GM19043 (cell line): ENCODE data around the gene RNF40.
A peak's percentile ranks its signal among the peaks of the same experiment; 100 is the strongest.

Experiments used
- ATAC-seq: cut with Tn5 transposase; IDR thresholded peaks from one replicate; pipeline ENCODE4 v1.9.1; 2021; ENCODE audit warnings: low read depth; ENCODE audit not compliant: unreplicated experiment

Gene RNF40

DNA sequence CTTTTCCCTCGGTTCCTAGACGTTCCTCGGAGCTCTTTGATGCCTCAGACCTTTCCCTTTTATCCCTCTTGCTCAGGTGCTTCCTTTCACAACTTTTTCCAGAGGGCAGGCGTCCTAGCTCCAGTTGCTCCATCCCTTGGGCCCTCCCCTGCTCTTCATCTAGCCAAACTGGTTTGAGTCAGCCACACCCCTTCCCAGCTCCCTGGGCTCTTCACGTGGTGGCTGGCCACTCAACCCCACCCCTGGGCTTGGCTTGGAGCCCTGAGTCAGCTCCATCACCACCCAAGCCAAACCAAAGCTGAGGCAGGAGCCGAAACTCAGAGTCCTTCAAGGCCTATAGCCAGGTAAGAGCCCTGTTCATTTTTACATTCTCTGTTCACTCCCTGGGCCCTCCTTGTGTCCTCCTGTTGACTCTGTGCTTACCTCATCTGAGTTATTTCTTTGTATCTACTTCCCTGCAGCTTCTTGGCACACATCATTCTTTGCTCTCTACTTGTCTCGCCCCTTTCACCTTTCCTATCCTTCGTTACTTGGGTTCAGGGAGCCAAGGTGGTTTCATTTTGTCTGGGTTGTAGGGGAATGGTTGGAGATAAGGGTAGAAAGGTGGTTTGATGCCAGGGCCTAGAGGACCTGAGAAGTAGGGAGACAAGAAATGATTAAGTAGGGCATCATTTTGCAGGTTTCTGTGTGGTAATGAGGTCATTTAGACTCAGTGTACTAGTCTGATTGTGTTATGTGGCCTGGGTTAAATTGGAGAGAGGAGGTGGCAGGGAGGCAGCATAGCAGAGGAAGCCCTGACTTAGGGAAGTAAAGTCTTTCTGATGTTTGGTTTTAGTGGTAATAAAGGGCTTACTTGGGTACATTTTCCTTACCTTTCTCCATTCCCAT, 21.5 kb upstream of the RNF40 start:
- no peak for ATAC-seq

DNA sequence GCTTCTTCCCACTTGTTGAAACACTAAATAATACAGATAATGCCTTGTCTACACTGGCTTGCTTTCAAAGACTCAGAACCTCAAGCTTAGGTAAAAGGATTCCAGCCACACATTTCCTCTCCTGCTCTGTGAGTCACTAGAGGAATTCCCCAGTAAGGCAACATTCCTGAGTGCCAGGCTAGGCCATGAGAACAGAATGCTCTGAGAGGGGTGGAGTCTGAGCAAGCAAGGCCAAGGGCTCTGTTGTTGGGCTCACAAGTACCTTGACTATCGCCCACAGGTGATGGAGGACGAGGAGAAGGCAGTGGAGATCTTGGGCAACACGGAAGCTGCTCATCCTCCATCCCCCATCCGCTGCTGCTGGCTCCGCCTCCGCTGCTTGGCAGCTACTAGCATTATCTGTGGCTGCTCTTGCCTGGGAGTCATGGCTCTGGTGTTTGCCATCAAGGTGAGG, 20.6 kb upstream of the RNF40 start:
- ATAC-seq = no peak

DNA sequence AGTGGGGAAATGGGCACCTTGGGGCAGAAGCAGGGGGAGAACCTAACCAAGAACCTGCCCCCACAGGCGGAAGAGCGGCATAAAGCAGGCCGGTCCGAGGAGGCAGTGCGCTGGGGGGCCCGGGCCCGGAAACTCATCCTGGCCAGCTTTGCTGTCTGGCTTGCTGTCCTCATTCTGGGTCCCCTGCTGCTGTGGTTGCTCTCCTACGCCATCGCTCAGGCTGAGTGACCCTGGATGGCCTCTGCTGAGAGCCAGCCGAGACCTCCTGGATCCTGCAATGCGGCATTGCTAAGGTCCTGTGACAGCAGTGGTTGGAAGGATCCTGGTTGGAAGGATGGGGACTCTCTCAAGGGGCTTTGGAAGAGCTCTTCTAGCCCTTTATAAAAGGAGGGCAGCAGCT, 18.4 kb upstream of the RNF40 start:
- no peak for ATAC-seq

DNA sequence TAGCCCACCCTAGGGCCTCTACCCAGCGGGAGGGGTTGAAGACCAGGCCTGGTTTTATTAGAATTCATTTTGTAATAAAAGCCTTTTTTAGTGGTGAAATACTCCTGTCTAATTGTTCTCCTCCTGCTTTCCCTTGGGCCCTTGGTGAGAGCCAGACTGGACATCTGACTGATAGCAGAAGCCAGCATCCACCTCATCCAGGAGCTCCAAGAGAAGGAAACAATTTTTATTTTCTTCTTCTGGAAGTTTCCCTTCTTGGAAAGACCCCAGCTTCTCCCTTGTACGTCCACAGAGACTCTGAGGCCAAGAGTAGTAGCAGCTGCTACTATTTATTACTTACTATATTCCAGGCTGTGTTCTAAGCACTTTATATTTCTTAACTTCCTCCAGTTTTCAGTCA, 17.9 kb upstream of the RNF40 start:
- ATAC-seq = no peak

DNA sequence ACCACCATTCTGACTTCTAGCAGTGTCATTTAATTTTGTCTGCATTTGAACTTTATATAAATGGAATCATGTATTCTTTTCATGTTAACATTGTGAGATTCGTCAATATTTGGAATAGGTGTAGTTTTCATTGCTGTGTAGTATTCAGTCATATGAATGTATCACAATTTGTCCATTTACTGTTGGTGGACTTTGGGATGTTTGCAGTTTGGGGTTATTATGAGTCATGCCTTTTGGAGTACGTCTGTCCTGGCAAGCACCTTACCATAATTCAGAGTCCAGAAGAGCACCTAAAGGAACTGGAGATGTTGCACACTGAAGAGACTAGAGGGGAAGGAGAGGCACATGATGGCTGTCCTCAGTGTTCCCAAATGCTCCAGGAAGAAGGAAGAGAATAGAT, 17.0 kb upstream of the RNF40 start:
- ATAC-seq = no peak

DNA sequence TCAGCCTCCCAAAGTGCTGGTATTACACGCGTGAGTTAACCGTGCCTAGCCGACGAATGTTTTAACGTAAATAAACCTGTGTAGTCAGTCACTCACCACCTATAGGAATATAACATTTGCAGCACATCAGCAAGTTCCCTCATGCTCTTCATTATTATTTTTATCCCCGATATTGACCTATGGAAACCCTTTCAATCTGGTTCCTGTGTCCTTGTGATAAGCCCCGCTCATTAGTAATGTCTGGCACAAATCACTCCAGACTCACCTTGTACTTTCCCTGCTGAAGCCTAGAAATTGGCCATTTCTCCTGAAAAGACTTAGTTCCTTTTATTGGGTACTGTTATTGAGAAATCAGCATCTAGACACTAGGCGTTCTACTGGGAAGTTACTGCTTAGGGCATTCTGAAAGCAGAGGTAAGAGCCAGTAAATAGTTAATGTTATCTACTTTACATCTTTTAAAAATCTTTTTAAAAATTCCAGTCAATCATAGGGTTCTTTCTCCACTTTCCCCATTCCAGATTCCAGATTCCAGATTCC, 15.4 kb upstream of the RNF40 start:
- no peak for ATAC-seq

DNA sequence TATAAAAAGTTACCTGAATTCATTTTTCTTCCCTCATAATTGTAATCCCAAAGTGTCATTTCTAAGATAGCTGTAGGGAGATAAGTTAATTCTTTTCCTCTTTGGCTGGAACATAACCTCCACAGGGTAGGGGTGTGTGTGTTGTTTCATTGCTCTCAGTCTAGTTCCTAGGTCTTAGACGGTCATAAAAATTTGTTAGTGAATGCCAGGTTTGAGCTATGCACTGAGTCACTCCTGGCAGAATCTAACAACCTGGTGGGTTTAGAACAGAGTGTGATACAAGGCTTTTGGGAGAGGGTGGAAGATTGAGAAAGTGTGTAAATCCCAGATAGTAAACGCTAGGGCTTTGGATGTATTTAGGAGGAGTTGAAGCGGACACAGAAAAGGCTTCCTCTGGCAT, 14.8 kb upstream of the RNF40 start:
- no peak for ATAC-seq

DNA sequence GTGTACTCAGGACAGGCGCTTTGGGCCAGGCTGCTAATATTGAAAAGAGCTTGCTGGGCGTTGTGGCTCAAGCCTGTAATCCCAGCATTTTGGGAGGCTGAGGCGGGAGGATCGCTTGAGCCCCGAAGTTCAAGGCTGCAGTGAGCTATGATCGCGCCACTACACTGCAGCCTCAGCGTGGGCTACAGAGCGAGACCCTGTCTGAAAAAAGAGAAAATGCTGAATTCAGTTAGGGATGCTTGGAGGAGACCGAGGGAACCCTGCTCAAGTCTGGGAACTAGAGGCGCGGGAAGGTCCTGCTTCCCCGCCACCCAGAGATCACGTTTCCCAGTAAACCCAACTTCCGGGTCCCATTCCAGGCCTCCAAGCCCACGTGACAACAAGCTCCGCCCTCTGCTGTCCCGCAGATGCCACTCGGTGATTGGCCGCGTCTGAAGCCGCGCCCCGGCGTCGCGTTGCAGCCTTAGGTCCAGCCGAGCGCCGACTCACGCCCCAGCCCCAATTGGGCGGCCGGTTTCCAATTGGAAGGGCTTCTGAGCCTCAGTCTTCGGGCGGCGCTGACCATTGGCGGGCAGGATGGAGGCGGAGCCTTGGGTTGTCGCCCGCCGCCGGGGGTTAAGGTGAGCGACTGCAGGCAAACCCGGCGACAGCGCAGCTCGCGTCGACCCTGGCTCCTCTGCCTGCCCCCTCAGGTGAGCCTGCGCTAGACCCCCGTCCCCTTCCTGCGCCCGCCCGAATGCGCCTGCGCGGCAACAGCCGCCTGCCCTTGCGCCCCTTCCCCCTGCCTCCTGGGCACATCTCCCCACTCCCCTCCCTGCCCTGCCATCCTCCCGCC, 14.1 kb upstream of the RNF40 start, which contains the start of gene PHKG2:
TSS of gene PHKG2 (plus strand) at position 627 of the 835 bp plus-strand sequence. CDS start 396 bp downstream, outside the sequence.
- ATAC-seq = peak; percentile 97

DNA sequence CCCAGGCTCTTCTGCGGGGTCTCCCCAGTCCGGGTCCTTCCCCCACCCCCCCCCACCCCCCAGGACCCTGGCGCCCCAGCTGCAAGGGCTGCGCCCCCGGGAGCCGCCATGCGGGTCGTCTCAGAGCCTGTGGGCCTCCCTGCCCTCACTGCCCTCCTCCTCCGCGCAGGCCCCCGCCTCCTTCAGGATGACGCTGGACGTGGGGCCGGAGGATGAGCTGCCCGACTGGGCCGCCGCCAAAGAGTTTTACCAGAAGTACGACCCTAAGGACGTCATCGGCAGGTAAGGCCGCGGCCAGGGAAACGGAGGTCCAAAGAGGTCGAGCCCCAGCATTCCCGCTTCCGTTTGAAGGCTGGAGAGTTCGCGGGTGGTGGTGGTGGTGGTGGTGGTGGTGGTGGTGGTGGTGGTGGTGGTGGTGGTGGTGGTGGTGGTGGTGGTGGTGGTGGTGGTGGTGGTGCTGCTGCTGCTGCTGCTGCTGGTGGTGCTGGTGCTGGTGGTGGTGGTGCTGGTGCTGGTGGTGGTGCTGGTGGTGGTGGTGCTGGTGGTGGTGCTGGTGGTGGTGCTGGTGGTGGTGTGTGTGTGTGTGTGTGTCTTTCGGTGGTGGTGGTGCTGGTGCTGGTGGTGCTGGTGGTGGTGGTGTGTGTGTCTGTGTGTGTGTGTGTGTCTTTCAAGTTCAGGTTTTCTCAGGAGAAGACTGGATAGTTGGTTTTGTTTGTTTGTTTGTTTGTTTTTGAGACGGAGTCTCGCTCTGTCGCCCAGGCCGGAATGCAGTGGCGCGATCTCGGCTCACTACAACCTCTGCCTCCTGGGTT, 13.3 kb upstream of the RNF40 start:
- no peak for ATAC-seq

DNA sequence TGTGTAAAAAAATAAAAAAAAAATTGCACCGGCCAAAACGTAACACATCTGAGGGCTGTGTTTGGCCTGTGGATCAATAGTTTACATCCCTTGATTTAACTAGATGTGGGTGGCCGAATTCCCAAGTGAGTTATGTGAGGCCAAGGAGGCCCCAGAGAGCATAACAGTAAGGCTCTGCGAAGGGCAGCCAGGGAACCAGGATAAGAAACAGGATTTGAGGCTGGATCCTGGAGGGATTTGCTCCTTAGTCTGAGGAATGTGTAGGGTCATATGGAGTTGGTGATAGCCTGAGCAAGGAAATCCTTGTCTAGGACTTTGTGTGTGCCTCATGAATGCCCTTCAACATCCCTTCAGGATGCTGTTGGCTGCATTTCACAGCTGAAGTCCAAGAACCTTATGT, 11.9 kb upstream of the RNF40 start:
- no peak for ATAC-seq

DNA sequence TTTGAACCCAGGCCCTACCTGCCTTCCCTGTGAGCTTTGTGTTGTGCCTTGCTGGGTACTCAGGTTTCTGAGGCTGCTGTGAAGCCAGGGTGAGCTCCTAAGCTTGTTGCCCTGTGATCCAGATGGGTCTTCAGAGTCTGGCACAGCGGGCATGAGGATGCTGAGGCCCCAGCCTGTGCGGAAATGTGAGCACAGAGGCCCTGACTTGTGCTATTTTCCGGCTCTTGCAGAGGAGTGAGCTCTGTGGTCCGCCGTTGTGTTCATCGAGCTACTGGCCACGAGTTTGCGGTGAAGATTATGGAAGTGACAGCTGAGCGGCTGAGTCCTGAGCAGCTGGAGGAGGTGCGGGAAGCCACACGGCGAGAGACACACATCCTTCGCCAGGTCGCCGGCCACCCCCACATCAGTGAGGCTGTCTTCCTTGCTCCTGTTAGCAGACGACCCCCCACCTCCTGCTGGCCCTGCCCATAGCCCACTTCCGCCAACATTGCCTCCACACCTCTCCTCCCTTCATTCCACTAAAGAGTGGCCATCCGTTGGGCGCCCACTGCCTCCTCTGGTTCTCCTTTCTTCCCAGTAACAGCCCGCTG, 11.2 kb upstream of the RNF40 start:
- no peak for ATAC-seq

DNA sequence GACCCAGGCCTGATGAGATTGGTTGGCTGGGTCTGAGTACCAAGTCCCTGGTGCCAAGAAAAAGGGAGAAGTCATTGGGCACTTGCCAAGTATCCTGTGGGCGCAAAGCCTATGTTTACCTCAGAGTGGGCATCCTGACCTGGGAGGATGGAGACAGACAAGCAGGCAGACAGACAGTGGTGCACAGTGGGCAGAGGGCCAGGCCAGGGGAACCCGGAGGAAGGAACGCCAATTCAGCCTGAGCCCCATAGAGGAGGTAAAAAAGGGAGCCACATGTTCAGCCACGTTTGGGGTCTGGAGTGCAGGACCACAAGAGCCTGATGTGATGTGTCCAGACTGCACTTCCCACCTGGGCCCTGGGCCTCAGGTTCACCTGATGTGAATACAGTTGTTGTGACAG, 8.5 kb upstream of the RNF40 start:
- ATAC-seq = no peak

DNA sequence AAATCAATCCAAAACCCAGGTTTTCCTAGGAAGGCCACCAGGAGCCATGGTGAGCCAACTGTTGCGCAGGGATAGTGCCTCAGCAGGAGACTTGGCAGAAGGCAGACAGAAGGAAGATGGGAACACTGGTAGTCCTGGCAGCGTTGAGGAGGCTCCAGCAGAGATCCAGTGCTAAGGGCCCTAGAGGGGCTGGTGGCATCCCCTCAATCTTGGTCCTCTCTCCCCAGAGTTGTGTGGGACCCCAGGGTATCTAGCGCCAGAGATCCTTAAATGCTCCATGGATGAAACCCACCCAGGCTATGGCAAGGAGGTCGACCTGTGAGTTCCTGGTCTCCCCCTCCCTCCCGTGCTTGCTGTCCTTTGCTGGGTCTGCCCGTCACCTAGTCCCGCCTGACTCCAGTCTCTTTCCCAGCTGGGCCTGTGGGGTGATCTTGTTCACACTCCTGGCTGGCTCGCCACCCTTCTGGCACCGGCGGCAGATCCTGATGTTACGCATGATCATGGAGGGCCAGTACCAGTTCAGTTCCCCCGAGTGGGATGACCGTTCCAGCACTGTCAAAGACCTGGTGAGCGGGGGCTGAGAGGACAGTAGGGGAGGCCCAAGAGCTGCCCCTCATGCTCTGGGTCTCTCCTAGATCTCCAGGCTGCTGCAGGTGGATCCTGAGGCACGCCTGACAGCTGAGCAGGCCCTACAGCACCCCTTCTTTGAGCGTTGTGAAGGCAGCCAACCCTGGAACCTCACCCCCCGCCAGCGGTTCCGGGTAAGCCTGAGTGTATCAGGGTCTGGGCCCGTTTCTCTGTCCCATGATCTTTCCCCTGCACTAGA, 6.0 kb upstream of the RNF40 start:
- no peak for ATAC-seq

DNA sequence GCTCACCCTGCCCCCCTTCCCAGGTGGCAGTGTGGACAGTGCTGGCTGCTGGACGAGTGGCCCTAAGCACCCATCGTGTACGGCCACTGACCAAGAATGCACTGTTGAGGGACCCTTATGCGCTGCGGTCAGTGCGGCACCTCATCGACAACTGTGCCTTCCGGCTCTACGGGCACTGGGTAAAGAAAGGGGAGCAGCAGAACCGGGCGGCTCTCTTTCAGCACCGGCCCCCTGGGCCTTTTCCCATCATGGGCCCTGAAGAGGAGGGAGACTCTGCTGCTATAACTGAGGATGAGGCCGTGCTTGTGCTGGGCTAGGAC, 5.4 kb upstream of the RNF40 start:
- no peak for ATAC-seq

DNA sequence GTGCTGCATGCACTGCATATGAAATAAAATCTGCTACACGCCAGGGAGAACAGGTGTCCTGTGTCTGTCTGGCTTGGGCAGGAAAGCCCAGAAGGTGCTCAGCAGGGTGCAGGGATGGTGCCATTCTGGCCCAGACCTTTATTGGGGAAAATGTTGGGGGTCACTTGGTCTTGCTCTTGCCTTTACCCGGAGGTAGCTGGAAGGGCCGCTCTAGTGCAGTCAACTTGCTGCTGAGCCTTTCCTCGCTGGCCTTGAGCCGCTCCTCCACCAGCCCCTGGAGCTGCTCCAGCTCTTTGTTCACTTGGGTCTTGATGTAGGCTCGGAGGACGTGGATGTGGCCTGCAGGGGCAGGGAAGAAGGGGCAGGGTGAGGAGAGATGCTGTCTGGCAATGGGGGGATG, 4.8 kb upstream of the RNF40 start:
- no peak for ATAC-seq

DNA sequence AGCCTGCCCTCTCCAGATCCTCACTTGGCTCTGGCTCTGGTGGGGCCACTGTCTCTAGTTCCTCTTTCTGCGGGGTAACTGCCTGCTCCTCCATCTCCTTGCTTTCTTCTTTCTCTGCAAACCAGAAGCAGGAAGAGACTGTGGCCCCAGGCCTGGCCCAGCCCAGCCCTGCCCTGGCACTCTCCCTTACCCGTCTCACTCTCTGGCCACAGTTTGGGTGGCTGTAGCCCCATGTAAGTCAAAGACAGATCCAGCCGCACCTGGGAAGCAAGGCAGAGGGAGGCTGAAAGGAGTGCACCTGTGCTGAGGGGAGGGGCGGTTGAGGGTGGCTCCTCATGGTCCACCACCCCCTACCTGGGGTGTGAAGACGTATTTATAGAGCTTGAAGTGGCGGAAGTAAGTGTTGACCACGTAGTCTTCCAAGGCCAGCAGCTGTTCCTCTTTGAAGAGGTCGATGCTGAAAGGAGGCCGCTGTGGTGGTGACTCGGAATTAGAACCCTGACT, 3.1 kb upstream of the RNF40 start:
- no peak for ATAC-seq

DNA sequence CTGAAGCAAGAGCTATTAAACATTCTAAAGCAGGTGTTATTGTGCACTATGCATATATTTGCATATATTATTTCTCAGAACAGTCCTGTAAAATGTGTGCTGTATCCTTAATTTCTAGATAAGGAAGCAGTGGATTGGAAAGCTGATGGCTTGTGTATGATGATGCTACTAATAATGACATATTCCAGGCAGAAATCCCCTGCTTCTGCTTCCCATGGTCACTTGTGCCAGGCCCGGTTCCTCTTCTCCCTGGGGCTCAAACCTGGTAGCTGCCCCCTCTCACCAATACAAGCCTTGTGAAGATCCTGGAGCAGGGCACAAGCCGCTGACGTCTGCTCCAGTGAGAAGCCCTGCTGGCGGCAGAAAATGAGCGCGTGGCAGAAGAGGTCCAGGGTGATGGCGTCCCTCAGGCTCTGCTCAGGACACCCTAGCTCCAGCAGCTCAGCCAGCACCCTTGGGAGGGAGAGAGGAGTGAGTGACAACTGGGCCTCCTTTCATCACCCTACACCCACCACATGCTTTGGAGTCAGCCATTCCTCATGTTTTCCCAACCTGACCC, 2.0 kb upstream of the RNF40 start:
- ATAC-seq = no peak

DNA sequence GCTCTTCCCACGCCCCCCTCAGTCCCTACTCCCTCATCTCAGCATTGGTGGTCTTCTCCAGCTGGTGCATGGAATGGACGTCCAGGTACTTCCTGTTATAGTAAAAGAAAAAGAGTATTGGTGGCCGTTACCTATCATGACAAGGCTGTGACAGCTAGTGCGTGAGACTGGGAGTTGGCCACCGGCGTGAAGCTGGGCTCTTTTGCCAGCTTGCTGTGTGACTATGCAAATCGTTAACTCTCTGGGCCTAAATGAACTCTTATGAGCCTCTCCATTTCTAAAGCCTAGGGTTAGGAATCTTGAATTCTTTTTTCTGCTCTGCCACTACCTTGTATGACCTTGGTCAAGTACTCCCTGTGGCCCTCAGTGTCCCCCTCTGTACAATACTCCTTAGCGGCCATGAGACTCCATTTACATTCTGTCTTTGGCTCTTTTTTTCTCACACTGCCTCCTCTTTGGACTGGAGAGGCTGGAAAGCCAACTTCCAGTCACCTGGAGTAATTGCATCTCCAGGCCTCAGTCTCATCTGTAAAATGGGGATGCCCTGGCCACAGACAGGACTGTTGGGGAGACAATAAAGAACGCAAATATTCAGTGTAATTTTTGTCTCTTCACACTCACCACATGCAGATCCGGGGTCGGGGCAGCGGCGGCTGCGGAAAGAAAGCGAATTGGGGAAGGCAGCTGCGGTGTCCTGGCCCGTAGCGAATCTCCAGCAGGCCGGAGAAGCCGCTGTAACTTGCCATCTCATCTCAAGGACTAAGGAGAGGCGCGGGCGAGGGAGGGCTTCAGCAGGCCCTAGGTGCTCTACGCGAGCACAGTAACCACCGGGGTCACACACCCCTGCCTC, 1.3 kb upstream of the RNF40 start:
- no peak for ATAC-seq
